HS-27A (cell line): ENCODE data around the gene PGLYRP2.
"Not testable (repeated sequence)": the region's sequence is repeated elsewhere in the genome, so short reads cannot be mapped to it uniquely, and the experiment has no call there.

Source experiments
- DNase-seq: peaks from one replicate; pipeline ENCODE4 v3.0.0-alpha.2; 2012; ENCODE audit warnings: low read depth, missing footprints

PGLYRP2 gene, protein sequence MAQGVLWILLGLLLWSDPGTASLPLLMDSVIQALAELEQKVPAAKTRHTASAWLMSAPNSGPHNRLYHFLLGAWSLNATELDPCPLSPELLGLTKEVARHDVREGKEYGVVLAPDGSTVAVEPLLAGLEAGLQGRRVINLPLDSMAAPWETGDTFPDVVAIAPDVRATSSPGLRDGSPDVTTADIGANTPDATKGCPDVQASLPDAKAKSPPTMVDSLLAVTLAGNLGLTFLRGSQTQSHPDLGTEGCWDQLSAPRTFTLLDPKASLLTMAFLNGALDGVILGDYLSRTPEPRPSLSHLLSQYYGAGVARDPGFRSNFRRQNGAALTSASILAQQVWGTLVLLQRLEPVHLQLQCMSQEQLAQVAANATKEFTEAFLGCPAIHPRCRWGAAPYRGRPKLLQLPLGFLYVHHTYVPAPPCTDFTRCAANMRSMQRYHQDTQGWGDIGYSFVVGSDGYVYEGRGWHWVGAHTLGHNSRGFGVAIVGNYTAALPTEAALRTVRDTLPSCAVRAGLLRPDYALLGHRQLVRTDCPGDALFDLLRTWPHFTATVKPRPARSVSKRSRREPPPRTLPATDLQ

DNA sequence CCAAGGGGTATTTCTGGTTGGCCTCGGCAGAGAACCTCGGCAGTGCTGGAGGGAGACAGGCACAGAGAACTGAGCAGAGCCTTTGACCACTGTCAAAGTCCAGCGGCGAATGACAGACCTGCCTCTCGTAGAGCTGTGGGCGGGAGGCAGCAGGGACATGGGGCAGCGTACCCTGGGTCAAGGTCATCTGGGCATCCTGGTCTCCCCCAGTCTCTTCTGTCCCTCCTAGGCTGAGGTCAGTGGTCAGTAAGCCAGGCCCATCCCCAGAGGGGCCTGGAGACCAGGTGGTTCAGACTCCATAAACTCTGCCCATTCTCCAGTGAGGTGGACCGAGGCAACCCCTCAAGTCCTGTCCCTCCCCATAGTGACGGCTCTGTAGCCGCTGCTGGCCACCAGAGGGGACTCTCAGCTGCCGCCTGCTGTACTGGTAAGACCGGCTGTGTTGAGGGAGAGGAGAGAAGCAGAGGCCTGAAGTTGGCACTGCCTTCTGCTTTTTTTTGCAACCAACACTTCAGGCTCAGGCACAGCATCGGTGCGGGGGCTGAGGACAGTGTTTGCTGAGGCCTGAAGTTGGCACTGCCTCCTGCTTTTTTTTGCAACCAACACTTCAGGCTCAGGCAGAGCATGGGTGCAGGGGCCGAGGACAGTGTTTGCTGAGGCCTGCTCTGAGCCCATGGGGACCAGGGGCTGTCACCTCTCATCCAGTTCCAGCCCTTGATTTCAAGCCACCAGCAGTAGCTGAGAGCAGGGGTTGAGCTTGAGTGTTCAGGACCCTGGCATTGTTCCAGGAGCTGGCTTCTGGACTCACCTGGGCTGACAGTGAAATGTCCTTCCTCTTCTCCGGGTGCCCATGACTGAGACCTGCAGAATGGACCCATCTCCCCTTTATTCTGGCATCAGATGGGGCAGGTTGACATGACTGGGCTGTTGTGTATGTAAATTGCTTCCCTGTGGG is at the start of gene PGLYRP2:
Gene PGLYRP2 (minus strand): TSS at position 111 of the 955 bp plus-strand sequence. CDS start 130 bp downstream, outside the sequence.
- DNase-seq, result no peak

DNA sequence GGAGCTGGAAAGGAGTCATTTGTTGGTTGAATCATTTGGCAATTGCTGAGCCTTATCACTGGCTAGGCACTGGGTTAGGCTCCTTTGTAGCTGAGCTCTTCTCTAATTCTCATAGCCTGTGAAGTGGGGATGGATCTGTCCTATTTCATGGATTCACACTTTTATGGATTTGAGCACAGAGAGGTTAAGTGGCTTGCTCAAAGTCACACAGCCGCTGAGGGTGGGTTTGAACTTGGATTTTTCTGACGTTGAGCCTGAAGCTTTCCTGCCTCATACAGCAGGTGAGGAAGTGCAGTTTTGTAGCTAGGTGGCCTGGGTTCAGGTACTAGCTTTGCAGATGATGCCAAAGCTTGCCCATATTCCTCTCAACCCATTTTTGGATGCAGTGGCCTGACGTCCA is 48.4 kb upstream of the PGLYRP2 start:
- no peak for DNase-seq

DNA sequence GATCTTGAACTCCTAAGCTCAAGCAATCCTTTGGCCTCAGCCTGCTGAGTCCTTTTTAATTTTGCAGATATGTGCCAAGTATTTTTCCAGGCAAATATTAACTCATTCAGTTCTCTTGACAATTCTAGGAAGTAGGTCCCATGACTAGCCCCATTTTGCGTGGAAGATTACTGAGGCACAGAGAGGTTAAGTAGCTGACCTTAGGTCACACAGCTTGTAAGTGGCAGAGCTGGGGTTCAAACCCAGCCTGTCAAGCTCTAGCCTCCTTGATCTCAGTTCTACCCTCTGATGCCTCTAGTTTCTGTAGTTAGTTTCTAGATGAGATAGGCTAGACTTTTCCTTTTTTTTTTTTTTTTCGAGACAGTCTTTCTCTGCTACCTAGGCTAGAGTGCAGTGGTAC is 47.1 kb upstream of the PGLYRP2 start:
- no peak for DNase-seq

DNA sequence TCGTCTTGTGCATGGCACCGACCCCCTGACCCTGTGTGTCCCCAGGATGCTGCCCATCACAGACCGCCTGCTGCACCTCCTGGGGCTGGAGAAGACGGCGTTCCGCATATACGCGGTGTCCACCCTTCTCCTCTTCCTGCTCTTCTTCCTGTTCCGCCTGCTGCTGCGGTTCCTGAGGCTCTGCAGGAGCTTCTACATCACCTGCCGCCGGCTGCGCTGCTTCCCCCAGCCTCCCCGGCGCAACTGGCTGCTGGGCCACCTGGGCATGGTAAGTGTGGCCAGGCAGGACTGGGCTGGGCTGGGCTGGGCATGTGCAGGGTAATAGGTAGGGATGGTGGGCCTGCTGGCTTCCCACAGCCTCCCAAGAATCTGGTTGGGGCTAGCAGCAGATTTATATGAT is 46.0 kb upstream of the PGLYRP2 start:
- no peak for DNase-seq

DNA sequence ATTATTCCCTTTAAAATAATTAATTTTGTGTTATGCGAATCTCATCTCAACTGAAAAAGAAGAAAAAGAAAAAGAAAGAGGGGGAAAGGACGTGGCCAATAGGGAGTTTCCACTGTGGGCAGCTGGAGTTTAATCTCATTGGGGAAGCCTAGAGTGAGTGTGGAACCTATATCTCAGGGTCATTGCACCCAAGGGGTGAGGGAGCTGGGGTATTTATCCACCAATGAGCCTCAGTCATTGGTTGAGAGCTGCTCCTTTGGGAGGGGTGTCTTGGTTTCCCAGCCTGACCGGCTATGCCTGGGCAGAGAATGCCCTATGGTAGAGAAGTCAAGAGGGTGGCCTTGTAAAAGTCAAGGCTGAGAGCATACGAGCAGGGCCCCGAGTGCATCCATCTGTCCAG is 45.5 kb upstream of the PGLYRP2 start:
- no peak for DNase-seq

DNA sequence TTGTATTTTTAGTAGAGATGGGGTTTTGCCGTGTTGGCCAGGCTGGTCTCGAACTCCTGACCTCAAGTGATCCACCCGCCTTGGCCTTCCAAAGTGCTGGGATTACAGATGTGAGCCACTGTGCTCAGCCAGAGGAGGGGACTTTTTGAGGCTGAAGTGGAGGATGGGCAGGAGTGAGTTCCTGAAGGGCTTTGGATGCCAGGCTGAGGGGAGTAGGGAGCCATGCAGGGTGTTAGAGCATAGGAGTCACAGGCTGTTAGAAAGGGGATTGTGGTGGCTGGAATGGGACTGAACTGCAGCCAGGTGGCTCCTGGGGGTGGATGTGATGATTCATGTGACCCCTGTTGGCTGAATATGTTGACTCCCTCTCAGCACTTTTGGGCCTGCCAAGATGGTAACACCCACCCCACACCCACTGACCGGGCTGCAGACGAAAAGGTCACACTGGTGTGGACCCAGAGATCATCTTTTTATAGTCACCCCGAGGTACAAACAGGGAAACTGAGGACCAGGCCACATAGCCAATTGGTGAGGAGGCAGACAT is 40.2 kb upstream of the PGLYRP2 start:
- no peak for DNase-seq

DNA sequence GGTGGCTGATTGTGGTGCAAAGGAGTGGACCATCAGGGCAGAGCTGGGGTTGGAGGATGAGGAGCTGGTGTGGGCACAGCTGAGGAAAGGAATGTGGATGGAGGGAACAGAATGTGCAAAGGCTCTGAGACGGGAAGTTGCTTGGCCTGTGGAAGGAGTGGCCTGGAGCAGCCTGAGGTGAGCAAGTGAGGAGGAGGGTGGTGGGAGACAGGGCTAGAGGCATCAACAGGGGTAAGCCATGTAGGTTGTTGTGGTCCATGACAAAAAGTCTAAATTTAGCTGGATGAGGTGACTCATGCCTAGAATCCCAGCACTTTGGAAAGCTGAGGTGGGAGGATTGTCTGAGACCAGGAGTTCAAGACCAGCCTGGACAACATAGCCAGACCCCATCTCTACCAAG is 38.5 kb upstream of the PGLYRP2 start:
- no peak for DNase-seq

DNA sequence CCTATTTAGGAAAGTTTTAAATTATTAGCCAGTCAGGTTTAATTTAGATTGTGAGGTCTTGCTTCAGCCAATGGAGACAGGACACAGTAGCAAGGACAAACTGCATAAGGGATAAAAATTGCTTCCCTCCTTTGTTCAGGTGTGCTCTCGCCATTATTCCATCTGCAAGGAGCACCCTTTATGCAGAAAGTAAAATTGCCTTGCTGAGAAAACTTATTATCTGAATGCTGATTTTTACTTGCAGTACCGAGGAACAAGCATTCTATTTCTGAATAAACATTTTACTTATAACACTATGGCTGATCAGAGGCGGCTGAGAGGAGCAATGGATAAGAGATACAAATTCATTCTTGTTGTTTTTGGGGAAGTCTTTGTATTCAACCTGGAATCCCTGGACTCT is 37.1 kb upstream of the PGLYRP2 start:
- DNase-seq, result no peak

DNA sequence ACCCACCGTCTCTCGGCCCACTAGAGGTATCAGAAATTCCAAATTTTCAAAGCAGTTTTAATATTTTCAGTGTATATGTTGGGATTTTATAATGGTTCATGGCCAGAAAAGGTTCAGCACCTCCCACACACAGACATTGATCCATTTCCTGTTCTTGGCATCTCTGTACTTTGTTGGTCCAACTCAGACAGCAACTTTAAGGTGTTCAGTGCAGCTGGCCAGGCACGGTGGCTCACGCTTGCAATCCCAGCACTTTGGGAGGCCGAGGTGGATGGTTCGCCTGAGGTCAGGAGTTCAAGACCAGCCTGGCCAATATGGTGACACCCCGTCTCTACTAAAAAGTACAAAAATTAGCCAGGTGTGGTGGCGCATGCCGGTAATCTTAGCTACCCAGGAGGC is 35.9 kb upstream of the PGLYRP2 start:
- DNase-seq, result not testable (repeated sequence)

DNA sequence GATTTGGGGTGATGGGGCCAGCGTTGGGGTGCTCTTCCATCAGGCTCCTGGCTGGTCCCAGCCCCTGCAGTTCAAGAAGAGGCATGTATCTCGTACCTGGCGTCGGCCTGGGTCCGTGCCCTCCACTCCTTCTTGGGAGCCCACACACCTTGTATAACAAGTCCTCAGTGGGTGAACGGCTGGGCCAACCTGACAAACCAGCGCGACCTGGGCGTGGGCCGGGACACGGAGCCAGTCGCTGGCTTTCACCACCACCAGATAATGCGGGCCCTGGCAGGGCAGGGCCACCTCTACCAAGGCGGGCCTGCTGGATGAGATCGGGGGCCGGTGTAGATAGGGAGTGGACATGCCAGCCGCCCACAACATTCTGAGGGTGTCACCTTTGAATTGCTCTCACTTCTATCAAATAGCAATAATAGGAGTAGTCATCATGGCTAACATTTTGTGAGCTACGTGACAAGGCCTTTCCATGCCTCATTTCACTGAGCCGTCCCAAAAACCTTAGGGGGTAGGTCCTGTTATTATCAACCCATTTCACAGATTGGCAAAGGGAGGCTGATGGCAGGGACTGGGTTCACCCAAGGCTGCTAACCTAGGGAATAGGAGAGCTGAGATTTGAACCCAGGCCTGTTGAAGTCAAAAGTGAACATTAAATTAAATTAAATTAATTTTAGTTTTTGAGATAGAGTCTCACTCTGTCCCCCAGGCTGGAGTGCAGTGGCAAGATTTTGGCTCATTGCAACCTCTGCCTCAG is 32.5 kb upstream of the PGLYRP2 start:
- no peak for DNase-seq

DNA sequence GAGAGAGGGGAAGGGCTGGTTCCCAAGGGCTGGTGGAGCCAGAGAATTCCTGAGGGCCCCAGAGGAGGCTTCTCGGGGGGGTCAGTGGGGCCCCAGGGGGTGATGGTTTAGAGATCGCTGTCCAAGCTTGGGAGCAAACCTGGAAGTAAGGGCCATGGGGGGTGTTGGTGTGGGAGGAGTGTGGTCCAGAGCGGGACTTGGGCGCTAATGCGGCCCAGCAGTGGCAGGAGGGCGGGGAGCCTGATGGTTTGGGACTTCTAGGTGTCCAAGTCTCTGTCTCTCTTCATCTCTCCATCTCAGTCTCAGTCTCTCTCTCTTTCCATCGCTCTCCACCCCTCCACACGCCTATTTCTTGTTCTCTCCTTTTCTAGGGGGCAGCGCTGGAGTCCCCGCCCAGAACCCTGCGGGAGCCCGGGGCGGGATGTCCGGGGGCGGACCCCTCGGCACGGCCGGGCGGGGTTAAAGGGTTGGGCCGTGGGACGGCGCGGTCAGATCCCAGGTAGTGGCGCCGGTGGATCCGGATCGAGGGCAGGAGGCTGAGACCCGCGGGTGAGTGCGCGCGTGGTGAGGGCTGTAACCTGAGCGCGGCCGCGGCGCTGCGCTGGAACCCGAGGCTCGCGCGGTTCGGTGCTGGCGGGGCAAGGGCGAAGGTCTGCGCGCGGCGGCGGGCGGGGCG is 28.9 kb upstream of the PGLYRP2 start, which contains the start of gene CYP4F22:
Gene CYP4F22 (plus strand): TSS at position 491 of the 676 bp plus-strand sequence. CDS start 16,812 bp downstream, outside the sequence.
- DNase-seq, result no peak

DNA sequence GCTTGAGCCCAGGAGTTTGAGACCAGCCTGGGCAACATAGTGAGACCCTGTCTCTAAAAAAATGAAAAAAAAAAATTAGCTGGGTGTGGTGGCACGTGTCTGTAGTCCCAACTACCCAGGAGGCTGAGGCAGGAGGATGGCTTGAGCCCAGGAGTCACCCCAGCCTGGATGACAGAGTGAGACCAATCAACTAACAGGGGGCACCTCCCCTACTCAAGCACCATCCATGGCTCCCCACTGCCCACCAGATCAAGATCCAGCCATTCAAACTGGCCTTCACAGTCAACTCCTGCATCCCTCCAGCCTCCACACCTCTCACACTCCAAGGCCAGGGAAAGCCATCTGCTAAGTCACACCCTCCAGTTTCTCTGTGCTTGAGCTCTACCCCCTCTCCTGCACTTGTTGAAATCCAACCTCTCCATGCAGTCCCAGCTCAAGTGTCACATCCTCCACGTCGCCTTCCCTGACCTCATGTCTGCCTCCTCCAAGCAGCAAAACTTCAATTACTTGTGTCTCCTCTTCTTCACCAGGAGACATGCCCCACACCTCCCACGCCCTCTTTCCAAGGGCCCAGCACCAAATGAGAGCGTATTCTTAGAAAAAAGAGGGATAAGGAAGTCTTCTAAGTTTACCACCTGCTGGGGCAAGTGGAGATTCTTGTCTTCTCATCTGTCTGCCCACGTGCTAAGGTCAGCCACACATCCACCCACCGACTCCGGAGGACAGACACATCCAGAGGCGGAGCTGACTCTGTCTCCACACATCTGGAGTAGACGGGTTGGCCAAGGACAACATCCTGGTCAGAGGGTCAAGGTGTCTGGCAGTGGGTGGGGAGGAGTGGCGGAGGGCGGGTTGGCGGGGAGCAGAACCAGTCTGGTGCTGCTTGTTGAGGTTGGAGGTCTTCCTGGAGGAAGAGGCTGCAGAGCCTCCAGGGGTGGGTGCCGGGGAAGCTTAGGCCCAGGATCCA is 28.1 kb upstream of the PGLYRP2 start:
- DNase-seq, result no peak

DNA sequence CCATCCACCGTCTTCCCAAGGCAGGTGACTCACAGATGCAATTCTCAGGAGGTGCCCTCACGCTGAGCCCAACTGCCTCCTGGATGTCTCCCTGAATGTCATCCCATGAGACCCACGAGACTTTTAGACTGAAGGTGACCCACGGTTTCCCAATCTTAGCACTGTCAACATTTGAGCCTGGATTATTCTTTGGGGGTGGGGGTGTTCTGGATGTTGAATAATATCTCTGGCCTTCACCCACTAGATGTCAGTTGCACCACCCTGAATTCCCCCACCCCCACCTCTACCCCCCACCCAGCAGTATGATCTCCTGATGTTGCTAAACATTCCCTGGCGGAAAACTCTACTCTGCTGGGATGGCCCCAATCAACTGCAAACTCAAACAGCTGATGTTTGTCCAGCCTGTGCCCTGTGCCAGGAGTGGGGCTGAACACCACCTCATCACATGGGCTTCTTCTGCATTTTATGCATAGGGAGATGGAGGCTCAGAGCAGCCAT is 26.8 kb upstream of the PGLYRP2 start:
- no peak for DNase-seq

DNA sequence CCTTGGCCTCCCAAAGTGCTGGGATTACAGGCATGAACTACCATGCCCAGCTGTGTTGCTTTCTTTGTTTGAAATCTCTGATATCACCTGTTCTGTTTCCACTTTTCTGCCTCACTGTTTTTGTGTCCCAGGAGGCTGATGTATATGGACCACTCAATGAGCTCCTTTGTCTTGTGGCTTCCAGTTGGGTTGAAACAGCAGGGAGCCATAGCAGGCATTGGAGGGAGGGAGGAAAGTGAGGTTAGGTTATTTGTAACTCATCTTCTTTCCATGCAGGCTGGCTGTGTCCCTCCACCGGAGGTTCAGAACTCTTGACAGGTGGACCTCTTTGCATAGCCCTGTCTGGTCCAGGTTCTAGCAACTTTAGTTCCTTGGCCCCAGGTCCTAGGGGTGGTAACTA is 23.0 kb upstream of the PGLYRP2 start:
- no peak for DNase-seq

DNA sequence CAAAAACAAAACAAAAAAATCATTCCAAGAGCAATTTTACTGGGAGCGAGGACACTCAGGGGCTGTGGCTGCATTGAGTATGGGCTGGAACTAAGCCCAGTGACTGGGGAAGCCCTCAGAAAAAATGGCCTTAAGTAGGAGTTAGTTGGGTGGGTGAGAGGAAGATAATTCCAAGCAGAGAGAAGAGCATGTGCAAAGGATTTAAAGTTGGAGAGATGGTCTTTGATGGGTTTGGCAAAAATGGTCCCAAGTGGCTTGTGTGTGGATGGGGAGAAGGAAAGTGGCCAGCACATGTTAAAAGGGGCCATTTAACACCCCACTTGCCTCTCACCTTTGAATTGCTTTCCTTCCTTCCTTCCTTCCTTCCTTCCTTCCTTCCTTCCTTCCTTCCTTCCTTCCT is 22.3 kb upstream of the PGLYRP2 start:
- DNase-seq, result no peak

DNA sequence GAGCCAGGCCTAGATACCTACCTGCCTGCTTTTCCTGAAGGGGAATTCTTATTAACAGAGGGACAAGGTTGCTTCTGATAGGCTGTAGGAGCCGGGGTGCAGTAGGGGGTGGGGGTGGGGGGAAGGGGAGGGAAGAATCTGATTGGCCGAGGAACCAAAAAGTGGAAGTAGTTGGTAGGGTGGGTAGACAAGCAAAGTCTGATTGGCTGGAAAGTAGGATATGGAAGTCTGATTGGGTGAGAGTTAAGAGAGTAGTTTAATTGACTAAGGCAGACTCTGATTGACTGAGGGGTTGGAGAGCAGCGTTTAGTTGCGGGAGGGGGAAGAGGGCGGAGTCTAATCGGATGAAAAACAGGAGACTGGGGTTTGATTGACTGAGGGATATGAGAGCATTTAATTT is 19.6 kb upstream of the PGLYRP2 start:
- no peak for DNase-seq

DNA sequence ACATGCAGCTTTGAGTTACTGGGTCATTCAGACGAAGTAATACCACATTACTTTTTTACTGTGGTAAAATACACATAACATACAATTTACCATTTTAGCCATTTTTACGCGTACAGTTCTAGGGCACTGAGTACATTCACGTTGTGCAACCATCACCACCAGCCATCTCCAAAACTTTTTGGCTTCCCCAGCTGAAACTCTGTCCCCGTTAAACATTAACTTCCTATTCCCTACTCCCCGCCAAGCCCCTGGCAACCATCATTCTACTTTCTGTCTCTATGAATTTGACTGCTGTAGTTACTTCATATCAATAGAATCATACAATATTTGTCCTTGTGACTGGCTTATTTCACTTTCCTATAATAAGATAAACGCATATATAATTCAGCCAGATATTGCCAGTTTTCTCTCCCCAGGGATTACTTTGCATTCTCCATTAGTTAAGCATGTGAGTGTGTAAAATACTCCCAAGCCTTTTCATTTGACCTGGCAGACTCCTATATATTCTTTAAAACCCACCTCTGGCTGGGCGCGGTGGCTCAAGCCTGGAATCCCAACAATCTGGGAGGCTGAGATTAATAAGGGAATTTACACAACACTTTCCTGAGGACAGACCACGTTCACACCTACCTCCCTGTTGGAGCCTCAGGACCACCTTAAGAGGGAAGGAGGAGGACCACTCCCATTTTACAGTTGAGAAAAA is 19.0 kb upstream of the PGLYRP2 start:
- no peak for DNase-seq

DNA sequence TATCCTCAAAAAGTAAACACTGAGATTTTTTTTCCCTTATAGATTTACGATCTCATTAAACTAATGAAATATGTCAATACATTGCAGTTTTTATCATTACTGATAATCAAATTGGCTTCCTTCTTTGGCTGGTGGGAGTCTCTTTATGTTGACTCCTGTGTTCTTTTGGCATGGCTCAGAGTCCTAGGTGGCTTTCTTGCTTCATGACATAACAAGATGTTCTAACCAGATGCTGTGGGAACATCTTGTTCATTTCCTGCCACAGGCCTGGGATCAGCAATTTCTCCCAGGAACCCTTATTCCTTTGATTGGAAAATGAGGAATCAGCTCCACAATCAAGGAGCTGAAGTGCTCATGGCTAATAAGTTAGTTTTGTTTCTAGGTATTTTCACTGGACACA is 15.8 kb upstream of the PGLYRP2 start:
- DNase-seq, result no peak
